ENCODE results near the gene TMC6.

- TF ChIP-seq GATA2 (IDR thresholded peaks at IDR 0.05; ENCODE audit: low read depth, low read length): no peak
- TF ChIP-seq GATA3 (IDR thresholded peaks at IDR 0.05; ENCODE audit: low read depth, low read length): no peak
Measured at GRCh38 chr17:78088529-78088928, 40.0 kb downstream of the TMC6 start.

All from SH-SY5Y (cell line).